HepG2 (cell line): Measurements from ENCODE around the gene BMPR2. TPM values are rescaled to one million over a fixed set of nuclear protein-coding genes. Genes with fewer than 3 reads are reported as not detected.

Experiments
- ATF7 ChIP-seq, 2 experiments: fragments of 450-650 bp in 1 of 2; sonication (generic) in 1 of 2; formaldehyde crosslinking in 1 of 2; IDR thresholded peaks; 2 replicates each; pipeline versions ENCODE4 v1.4.0 to v1.6.1; 2016 to 2020; ENCODE audit warnings: antibody characterized with exemption in 1 of 2, mild to moderate bottlenecking in 1 of 2, missing genetic modification reagents in 1 of 2
- ELF1 ChIP-seq: sonication (generic); formaldehyde crosslinking; IDR thresholded peaks from 2 replicates; pipeline ENCODE4 v1.4.0; 2020; ENCODE audit warnings: missing genetic modification reagents
- FOXK1 ChIP-seq: sonication (generic); formaldehyde crosslinking; IDR thresholded peaks from 2 replicates; pipeline ENCODE4 v1.4.0; 2020; ENCODE audit warnings: low read depth, missing genetic modification reagents, borderline replicate concordance
- GABPA ChIP-seq, 2 experiments: IDR thresholded peaks; 2 replicates each; pipeline ENCODE4 v1.6.1; 2011 to 2016; ENCODE audit warnings: low read depth in 2 of 2, low read length in 1 of 2, missing biosample characterization in 1 of 2, missing genetic modification characterization in 1 of 2
- HIVEP1 ChIP-seq: sonication (generic); formaldehyde crosslinking; IDR thresholded peaks from 2 replicates; pipeline ENCODE4 v1.4.0; 2020; ENCODE audit warnings: mild to moderate bottlenecking, missing genetic modification reagents
- ISL2 ChIP-seq: sonication (generic); formaldehyde crosslinking; IDR thresholded peaks from 2 replicates; pipeline ENCODE4 v1.5.0; 2020; ENCODE audit warnings: missing genetic modification reagents
- KMT2B ChIP-seq: IDR thresholded peaks from 2 replicates; pipeline ENCODE4 v1.6.1; 2016; ENCODE audit warnings: missing genetic modification reagents, missing compliant biosample characterization
- MTA1 ChIP-seq: sonication (generic); formaldehyde crosslinking; IDR thresholded peaks from 2 replicates; pipeline ENCODE4 v1.4.0; 2020; ENCODE audit warnings: missing genetic modification reagents, mild to moderate bottlenecking, borderline replicate concordance
- RFX3 ChIP-seq: IDR thresholded peaks from 2 replicates; pipeline ENCODE4 v1.6.1; 2016; ENCODE audit warnings: missing biosample characterization, missing genetic modification reagents
- SPEN ChIP-seq: sonication (generic); formaldehyde crosslinking; IDR thresholded peaks from 2 replicates; pipeline ENCODE4 v1.5.1; 2020; ENCODE audit warnings: low read depth, mild to moderate bottlenecking, missing genetic modification reagents
- SRY ChIP-seq: sonication (generic); formaldehyde crosslinking; IDR thresholded peaks from 2 replicates; pipeline ENCODE4 v1.8.0; 2022; ENCODE audit warnings: mild to moderate bottlenecking, missing genetic modification reagents
- TBX3 ChIP-seq: fragments of 450-650 bp; IDR thresholded peaks from 2 replicates; pipeline ENCODE4 v1.6.1; 2017; ENCODE audit warnings: antibody characterized with exemption, mild to moderate bottlenecking, inconsistent platforms, borderline replicate concordance
- TCF7 ChIP-seq: sonication (generic); IDR thresholded peaks from 2 replicates; pipeline ENCODE4 v1.6.1; 2016; ENCODE audit warnings: antibody characterized with exemption, low read depth
- TGIF2 ChIP-seq: IDR thresholded peaks from 2 replicates; pipeline ENCODE4 v1.6.1; 2016; ENCODE audit warnings: control low read depth, missing compliant biosample characterization
- ZBTB21 ChIP-seq: sonication (generic); formaldehyde crosslinking; IDR thresholded peaks from 2 replicates; pipeline ENCODE4 v1.4.0; 2020; ENCODE audit warnings: missing genetic modification reagents
- ZBTB3 ChIP-seq: sonication (generic); formaldehyde crosslinking; IDR thresholded peaks from 2 replicates; pipeline ENCODE4 v1.4.0; 2020; ENCODE audit warnings: low read depth, mild to moderate bottlenecking, moderate library complexity, missing genetic modification reagents, borderline replicate concordance
- ZNF354B ChIP-seq: sonication (generic); formaldehyde crosslinking; IDR thresholded peaks from 2 replicates; pipeline ENCODE4 v1.8.0; 2022; ENCODE audit warnings: mild to moderate bottlenecking, missing genetic modification reagents
- ZNF496 ChIP-seq: sonication (generic); formaldehyde crosslinking; IDR thresholded peaks from 2 replicates; pipeline ENCODE4 v1.8.1; 2023; ENCODE audit warnings: mild to moderate bottlenecking, moderate library complexity, missing genetic modification reagents; ENCODE audit not compliant: insufficient replicate concordance
- ZNF558 ChIP-seq: sonication (generic); formaldehyde crosslinking; IDR thresholded peaks from 2 replicates; pipeline ENCODE4 v1.9.0; 2022; ENCODE audit warnings: mild to moderate bottlenecking, missing genetic modification reagents, borderline replicate concordance
- ZNF577 ChIP-seq: sonication (generic); formaldehyde crosslinking; IDR thresholded peaks from 2 replicates; pipeline ENCODE4 v1.4.0; 2020; ENCODE audit warnings: mild to moderate bottlenecking, low read depth, missing genetic modification reagents, borderline replicate concordance
- ZNF614 ChIP-seq: IDR thresholded peaks from 2 replicates; pipeline ENCODE4 v1.6.1; 2018; ENCODE audit warnings: missing biosample characterization, missing genetic modification reagents, inconsistent platforms, borderline replicate concordance
- ZSCAN31 ChIP-seq: sonication (generic); formaldehyde crosslinking; IDR thresholded peaks from 2 replicates; pipeline ENCODE4 v1.5.0; 2020; ENCODE audit warnings: low read depth, mild to moderate bottlenecking, missing genetic modification reagents
- polyA plus RNA-seq, 8 experiments: library from polyadenylated mRNA; depleted of rRNA in 3 of 8; stranded (reverse) in 7 of 8; unstranded in 1 of 8; fragments of >200 nt; fragmentation: Illumina TruSeq in 4 of 8; extraction: Trizol in 4 of 8; gene quantifications; 2 replicates each; pipeline versions ENCODE4 v1.2.1 to v1.2.3, GENCODE V29; 2011 to 2016; ENCODE audit warnings: low read depth in 4 of 8, missing spikeins in 1 of 8, mixed read lengths in 1 of 8; ENCODE audit not compliant: insufficient read depth in 1 of 8
- total RNA-seq, 5 experiments: library from RNA; depleted of rRNA; stranded (reverse); fragments of >200 nt; fragmentation: Illumina TruSeq; extraction: Trizol; gene quantifications; 2 replicates each; pipeline ENCODE4 v1.2.3, GENCODE V29; 2016; ENCODE audit warnings: low read depth in 1 of 5
- TF ChIP-seq, protein P1 (sequence below): sonication (generic); formaldehyde crosslinking; IDR thresholded peaks from 2 replicates; pipeline ENCODE4 v1.4.0; 2020; ENCODE audit warnings: missing genetic modification reagents, borderline replicate concordance
- TF ChIP-seq, protein P2 (sequence below): fragments of 450-650 bp; IDR thresholded peaks from 2 replicates; pipeline ENCODE4 v1.6.1; 2016
- TF ChIP-seq, protein P3 (sequence below): sonication (generic); formaldehyde crosslinking; IDR thresholded peaks from 2 replicates; pipeline ENCODE4 v1.5.1; 2020; ENCODE audit warnings: mild to moderate bottlenecking, missing genetic modification reagents

Gene BMPR2
- total and polyA plus RNA-seq, 2 of the 13 experiments (the other 11 are each of a cell fraction or from before 2014, with no cell fraction given): 5.5 to 10.3 TPM

DNA sequence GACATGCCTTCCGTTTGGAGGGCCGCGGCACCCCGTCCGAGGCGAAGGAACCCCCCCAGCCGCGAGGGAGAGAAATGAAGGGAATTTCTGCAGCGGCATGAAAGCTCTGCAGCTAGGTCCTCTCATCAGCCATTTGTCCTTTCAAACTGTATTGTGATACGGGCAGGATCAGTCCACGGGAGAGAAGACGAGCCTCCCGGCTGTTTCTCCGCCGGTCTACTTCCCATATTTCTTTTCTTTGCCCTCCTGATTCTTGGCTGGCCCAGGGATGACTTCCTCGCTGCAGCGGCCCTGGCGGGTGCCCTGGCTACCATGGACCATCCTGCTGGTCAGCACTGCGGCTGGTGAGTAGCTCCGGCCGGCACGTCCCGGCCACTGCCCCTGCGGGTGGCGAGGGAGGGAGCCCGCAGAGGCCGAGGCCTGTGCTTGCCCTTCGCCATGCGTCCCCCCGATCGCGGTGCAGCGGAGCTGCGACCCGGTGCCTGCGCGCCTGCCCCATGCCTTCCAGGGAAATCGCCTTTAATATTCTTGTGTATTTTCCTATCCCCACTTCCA is 1.2 kb downstream of the BMPR2 start (continued):
- TF ChIP-seq, protein P1, sequence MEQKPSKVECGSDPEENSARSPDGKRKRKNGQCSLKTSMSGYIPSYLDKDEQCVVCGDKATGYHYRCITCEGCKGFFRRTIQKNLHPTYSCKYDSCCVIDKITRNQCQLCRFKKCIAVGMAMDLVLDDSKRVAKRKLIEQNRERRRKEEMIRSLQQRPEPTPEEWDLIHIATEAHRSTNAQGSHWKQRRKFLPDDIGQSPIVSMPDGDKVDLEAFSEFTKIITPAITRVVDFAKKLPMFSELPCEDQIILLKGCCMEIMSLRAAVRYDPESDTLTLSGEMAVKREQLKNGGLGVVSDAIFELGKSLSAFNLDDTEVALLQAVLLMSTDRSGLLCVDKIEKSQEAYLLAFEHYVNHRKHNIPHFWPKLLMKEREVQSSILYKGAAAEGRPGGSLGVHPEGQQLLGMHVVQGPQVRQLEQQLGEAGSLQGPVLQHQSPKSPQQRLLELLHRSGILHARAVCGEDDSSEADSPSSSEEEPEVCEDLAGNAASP: no peak
- TF ChIP-seq SPEN (CRISPR knock-in tag): peak; percentile 84
- TF ChIP-seq ZNF577 (CRISPR knock-in tag): no peak
- TF ChIP-seq TGIF2 (CRISPR knock-in tag): no peak
- TF ChIP-seq FOXK1 (CRISPR knock-in tag): no peak
- no peak for TF ChIP-seq TCF7
- no peak; the same call in 1 of the 2 replicates for TF ChIP-seq ZSCAN31 (CRISPR knock-in tag)
- TF ChIP-seq, protein P2, sequence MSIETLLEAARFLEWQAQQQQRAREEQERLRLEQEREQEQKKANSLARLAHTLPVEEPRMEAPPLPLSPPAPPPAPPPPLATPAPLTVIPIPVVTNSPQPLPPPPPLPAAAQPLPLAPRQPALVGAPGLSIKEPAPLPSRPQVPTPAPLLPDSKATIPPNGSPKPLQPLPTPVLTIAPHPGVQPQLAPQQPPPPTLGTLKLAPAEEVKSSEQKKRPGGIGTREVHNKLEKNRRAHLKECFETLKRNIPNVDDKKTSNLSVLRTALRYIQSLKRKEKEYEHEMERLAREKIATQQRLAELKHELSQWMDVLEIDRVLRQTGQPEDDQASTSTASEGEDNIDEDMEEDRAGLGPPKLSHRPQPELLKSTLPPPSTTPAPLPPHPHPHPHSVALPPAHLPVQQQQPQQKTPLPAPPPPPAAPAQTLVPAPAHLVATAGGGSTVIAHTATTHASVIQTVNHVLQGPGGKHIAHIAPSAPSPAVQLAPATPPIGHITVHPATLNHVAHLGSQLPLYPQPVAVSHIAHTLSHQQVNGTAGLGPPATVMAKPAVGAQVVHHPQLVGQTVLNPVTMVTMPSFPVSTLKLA: no peak
- no peak for TF ChIP-seq ISL2 (CRISPR knock-in tag)
- peak; percentile 78; the same call in 1 of the 2 replicates for TF ChIP-seq ZBTB3
- no peak for TF ChIP-seq ZNF354B (CRISPR knock-in tag)
- no peak for TF ChIP-seq ATF7 (IDR thresholded peaks at IDR 0.05)
- no peak for TF ChIP-seq ATF7 (CRISPR knock-in tag; IDR thresholded peaks at IDR 0.05)
- TF ChIP-seq TBX3: no peak
- no peak for TF ChIP-seq RFX3
- TF ChIP-seq, protein P3, sequence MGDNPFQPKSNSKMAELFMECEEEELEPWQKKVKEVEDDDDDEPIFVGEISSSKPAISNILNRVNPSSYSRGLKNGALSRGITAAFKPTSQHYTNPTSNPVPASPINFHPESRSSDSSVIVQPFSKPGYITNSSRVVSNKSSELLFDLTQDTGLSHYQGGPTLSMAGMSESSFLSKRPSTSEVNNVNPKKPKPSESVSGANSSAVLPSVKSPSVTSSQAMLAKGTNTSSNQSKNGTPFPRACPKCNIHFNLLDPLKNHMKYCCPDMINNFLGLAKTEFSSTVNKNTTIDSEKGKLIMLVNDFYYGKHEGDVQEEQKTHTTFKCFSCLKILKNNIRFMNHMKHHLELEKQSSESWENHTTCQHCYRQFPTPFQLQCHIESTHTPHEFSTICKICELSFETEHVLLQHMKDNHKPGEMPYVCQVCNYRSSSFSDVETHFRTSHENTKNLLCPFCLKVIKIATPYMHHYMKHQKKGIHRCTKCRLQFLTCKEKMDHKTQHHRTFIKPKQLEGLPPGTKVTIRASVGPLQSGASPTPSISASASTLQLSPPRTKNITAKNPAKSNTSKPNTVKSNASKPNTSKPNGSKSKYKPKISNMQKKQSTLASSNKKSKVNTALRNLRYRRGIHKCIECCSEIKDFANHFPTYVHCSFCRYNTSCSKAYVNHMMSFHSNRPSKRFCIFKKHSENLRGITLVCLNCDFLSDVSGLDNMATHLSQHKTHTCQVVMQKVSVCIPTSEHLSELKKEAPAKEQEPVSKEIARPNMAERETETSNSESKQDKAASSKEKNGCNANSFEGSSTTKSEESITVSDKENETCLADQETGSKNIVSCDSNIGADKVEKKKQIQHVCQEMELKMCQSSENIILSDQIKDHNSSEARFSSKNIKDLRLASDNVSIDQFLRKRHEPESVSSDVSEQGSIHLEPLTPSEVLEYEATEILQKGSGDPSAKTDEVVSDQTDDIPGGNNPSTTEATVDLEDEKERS (CRISPR knock-in tag): no peak
- TF ChIP-seq KMT2B (CRISPR knock-in tag): peak; percentile 82
- TF ChIP-seq ELF1 (CRISPR knock-in tag): peak; percentile 15; the same call in 1 of the 2 replicates
- 0 out of 2 replicates have a peak, but pooled peaks have one; percentile 28 for TF ChIP-seq SRY
- no peak for TF ChIP-seq ZNF558 (CRISPR knock-in tag)
- no peak for TF ChIP-seq ZNF614 (CRISPR knock-in tag)
- no peak for TF ChIP-seq ZNF496 (CRISPR knock-in tag)
- peak; percentile 52; the same call in 1 of the 2 replicates for TF ChIP-seq MTA1 (CRISPR knock-in tag)
- TF ChIP-seq HIVEP1: peak; percentile 84
- no peak for TF ChIP-seq ZBTB21 (CRISPR knock-in tag)
- no peak for TF ChIP-seq GABPA (IDR thresholded peaks at IDR 0.05; ENCODE audit: low read depth, low read length)
- TF ChIP-seq GABPA (CRISPR knock-in tag; IDR thresholded peaks at IDR 0.05; ENCODE audit: low read depth): no peak
